Erythroblast (primary cell): ENCODE data around the gene ZWILCH.

Experiments used
- DNase-seq, 2 experiments: peaks; one replicate each; lab custom pipeline; 2025; lab: John Stamatoyannopoulos, UW
- GATA1 ChIP-seq: IDR thresholded peaks from 2 replicates; pipeline ENCODE4 v1.6.1; 2011; ENCODE audit warnings: low read depth, mild to moderate bottlenecking, control low read depth, low read length, moderate library complexity
- POLR2A ChIP-seq: IDR thresholded peaks from 2 replicates; pipeline ENCODE4 v1.6.1; 2011; ENCODE audit warnings: mild to moderate bottlenecking, low read length

ZWILCH gene

GRCh38 chr15:66545255-66545654 lies 40.1 kb downstream of the ZWILCH start:
- DNase-seq = no peak
- no peak for TF ChIP-seq POLR2A
- TF ChIP-seq GATA1 = no peak

DNA sequence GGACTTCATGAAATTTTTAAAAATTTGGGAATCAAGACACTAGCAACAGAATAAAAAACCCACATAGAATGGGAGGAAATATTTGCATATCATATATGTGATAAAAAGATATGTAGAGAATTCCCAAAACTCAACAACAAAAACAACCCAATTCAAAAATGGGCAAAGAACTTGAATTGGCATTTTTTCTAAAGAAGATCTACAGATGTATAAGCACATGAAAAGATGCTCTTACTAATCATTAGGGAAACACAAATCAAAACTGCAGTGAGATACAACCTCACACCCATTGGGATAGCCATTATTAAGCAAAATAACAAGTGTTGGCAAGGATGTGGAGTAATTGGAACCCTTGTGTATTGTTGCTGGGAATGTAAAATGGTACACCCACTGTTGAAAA lies 50.6 kb downstream of the ZWILCH start:
- TF ChIP-seq GATA1 = no peak
- TF ChIP-seq POLR2A = no peak
- no peak for DNase-seq

- TF ChIP-seq GATA1 (no peak), POLR2A (no peak)
- DNase-seq = no peak
Measured at GRCh38 chr15:66558271-66558670, 53.1 kb downstream of the ZWILCH start.

GRCh38 chr15:66560856-66561525 lies 55.9 kb downstream of the ZWILCH start:
- no peak for TF ChIP-seq POLR2A
- no peak for TF ChIP-seq GATA1

DNA sequence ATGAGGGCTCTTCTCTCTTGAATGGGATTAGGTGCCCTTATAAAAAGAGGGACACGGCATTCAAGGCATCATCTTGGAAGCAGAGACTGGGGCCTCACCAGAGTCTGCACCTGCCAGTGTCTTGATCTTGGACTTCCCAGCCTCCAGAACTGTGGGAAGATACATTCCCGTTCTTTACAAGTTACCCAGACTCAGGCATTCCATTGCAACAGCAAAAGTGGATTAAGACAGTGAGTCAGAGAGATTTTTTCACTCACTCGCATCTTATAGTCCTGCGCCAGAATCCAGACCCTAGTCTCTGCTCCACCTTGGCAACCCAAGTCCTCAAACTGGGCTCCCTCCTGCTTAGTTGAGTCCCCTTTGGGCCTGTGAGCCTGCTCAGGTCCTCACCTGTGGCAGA lies 58.0 kb downstream of the ZWILCH start:
- DNase-seq = no peak
- TF ChIP-seq POLR2A = no peak
- no peak for TF ChIP-seq GATA1

More at GRCh38 chr15:66560856-66561525, 55.9 kb downstream of the ZWILCH start:
- DNase-seq = no peak

DNA sequence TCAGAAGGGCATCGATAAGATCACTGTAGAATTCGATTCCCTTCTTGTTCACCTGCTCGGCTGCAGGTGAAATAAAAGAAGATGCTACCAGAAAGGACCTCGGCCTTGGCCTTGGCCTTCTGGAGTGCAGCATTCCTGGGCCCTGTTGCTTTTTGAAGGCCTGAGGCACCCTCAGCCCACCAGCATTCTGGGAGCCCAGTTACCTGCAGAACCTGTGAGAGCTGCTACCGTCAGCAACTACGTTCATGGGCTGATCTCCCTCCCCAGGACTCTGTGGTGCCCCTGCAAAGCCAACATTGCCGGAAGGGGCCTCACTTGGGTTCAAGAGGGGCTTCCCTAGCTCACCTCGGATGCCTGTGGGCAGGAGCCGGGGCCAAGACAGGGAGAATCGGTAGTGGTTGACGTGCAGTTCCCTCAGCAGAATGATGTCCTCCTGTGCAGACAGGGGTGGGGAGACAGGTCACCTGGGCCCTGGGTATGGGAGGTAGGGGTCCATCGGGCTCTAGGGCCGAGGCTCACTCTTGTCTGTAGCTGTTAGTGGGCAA lies 58.5 kb downstream of the ZWILCH start:
- no peak for TF ChIP-seq GATA1

DNA sequence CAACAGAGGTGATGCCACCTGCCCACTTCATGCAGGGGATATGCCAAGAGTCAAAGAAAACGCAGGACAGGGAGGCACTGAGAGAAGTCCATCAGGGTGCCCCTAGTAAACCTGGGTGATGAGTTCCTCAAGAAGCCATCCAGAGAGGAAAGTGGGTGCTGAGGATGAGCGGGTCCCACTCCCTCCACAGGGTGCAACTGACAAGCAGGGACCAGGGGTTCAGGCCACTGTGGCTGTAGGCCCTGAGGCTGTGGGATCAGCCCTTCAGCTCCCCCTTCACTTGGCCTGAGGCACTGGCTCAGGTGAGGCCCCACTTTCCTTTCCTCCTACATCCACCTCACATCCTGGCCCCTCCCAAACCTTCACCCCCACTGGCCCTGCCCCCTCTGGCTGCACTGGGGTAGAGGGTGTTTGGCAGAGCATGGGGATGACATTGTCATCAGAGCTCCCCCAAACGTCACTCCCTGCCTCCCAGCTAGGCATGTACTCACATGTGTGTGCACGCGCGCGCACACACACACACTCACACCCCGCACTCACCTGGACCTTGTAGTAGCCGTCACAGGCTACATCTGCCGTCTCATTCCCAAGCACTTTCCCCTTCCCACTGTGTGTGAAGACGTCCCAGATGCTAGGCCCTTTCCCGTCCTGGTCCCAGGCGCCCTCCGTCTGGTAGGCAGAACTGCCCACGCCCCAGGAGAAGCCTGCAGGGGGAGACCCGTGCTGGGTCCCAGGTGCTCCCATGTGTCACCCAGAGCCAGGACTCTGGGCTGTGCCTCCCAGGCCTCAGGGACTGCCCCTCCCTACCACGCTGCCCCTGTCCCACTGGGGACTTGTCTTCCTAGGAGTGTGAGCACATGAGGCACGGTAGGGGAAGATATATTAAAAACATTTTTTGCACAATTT lies 59.3 kb downstream of the ZWILCH start:
- no peak for DNase-seq
- TF ChIP-seq POLR2A = no peak
- no peak for TF ChIP-seq GATA1

More for the DNA sequence above, 58.5 kb downstream of the ZWILCH start:
- DNase-seq = no peak

GRCh38 chr15:66565141-66565641 lies 60.1 kb downstream of the ZWILCH start:
- TF ChIP-seq POLR2A = no peak
- no peak for TF ChIP-seq GATA1
- DNase-seq = no peak

GRCh38 chr15:66565741-66566144 lies 60.6 kb downstream of the ZWILCH start, which contains the start of gene LCTL:
Gene LCTL, minus strand, starts transcription at chr15:66565998. Its CDS starts 633 bp downstream, at chr15:66565365.
- DNase-seq = no peak
- no peak for TF ChIP-seq POLR2A
- no peak for TF ChIP-seq GATA1

GRCh38 chr15:66566963-66567531 lies 61.9 kb downstream of the ZWILCH start:
- peak; percentile 66 to 82 for DNase-seq
- TF ChIP-seq POLR2A (no peak), GATA1 (no peak)

- no peak for TF ChIP-seq GATA1
- no peak for TF ChIP-seq POLR2A
- no peak for DNase-seq
Measured at GRCh38 chr15:66567897-66568296, 62.8 kb downstream of the ZWILCH start.

GRCh38 chr15:66569461-66570137 lies 64.5 kb downstream of the ZWILCH start:
- DNase-seq = no peak
- TF ChIP-seq POLR2A = no peak

GRCh38 chr15:66570327-66570726 lies 65.2 kb downstream of the ZWILCH start:
- no peak for DNase-seq
- TF ChIP-seq POLR2A (no peak), GATA1 (no peak)
